HepG2 (cell line): ENCODE measurements around the gene KCNAB1. TPM values are rescaled to one million over a fixed set of nuclear protein-coding genes. Genes with fewer than 3 reads are reported as not detected.

Source experiments
- ATAC-seq: fragments of 200-7000 bp; cut with Tn5 transposase; 3 replicates; pipeline ENCODE4 v1.9.1; 2020; ENCODE audit warnings: mild to moderate bottlenecking, moderate library complexity
- BruUV-seq: library from RNA; stranded (reverse); fragments of 400-500 nt; replicated peaks from 2 replicates; lab custom pipeline; 2021; lab: Mats Ljungman, UMichigan
- CTCF ChIA-PET: fragments of 300-600 bp; formaldehyde crosslinking; extraction: SDS; loops from one replicate; lab custom pipeline; 2021; ENCODE audit warnings: low total read pairs, inconsistent platforms, low intra/inter-chr PET ratio; lab: Yijun Ruan, JAX
- POLR2A ChIA-PET: fragments of 350-600 bp; sonication (Branson Sonifier 250); formaldehyde crosslinking; loops from one replicate; lab custom pipeline; 2020; ENCODE audit warnings: antibody characterized with exemption, inconsistent platforms; lab: Yijun Ruan, JAX
- DNase-seq: peaks from one replicate; pipeline ENCODE4 v3.0.0-alpha.2; 2015; ENCODE audit warnings: low spot score
- FAIRE-seq: peaks from 3 replicates; lab custom pipeline; 2011; peaks lifted over from hg19 to GRCh38; lab: Jason Lieb, UNC
- H2AFZ ChIP-seq: one replicate; pipeline ENCODE4 v1.6.1; 2011; ENCODE audit warnings: low read length, inconsistent platforms
- H3K27ac ChIP-seq: fragments of 300-600 bp; 3 replicates; pipeline ENCODE4 v1.8.0; 2011; ENCODE audit warnings: mixed run types, mild to moderate bottlenecking, mixed read lengths, low read length, inconsistent platforms; ENCODE audit not compliant: insufficient read depth; ENCODE audit errors: extremely low read length
- H3K27me3 ChIP-seq, 2 experiments: fragments of 200-600 bp in 1 of 2; 2 replicates in 1 of 2; 3 replicates in 1 of 2; pipeline versions ENCODE4 v1.6.0 to v1.8.0; 2011; ENCODE audit warnings: low read length in 2 of 2, mild to moderate bottlenecking in 2 of 2, moderate library complexity in 2 of 2, inconsistent platforms in 1 of 2; ENCODE audit not compliant: insufficient read depth in 2 of 2, control insufficient read depth in 1 of 2
- H3K36me3 ChIP-seq, 2 experiments: fragments of 200-600 bp in 1 of 2; replicated peaks in 1 of 2; 2 replicates in 1 of 2; 3 replicates in 1 of 2; pipeline versions ENCODE4 v1.5.1 to v1.8.0; 2011; ENCODE audit warnings: low read length in 2 of 2, inconsistent platforms in 1 of 2; ENCODE audit not compliant: insufficient read depth in 2 of 2, control insufficient read depth in 1 of 2
- H3K4me1 ChIP-seq: 2 replicates; pipeline ENCODE4 v1.5.1; 2012; ENCODE audit warnings: low read length, inconsistent platforms; ENCODE audit not compliant: insufficient read depth
- H3K4me2 ChIP-seq: 2 replicates; pipeline ENCODE4 v1.6.0; 2011; ENCODE audit warnings: low read depth, low read length, inconsistent platforms
- H3K4me3 ChIP-seq, 3 experiments: fragments of 200-600 bp in 1 of 3; sonication (generic), shearing (Covaris generic) in 1 of 3; replicated peaks in 1 of 3; 2 replicates each; pipeline ENCODE4 v1.5.1; 2011 to 2016; ENCODE audit warnings: low read length in 3 of 3, inconsistent platforms in 2 of 3, low read depth in 2 of 3, mild to moderate bottlenecking in 2 of 3, control low read depth in 1 of 3, mixed read lengths in 1 of 3; ENCODE audit not compliant: insufficient read depth in 1 of 3
- H3K79me2 ChIP-seq: one replicate; pipeline ENCODE4 v1.6.1; 2011; ENCODE audit warnings: low read length, inconsistent platforms; ENCODE audit not compliant: insufficient read depth
- H3K9ac ChIP-seq: 2 replicates; pipeline ENCODE4 v1.6.0; 2011; ENCODE audit warnings: mild to moderate bottlenecking, low read depth, low read length, inconsistent platforms; ENCODE audit not compliant: insufficient read depth
- H3K9me3 ChIP-seq: 2 replicates; pipeline ENCODE4 v1.5.1; 2012; ENCODE audit warnings: mild to moderate bottlenecking, low read length
- H4K20me1 ChIP-seq: 2 replicates; pipeline ENCODE4 v1.6.0; 2011; ENCODE audit warnings: inconsistent platforms, mild to moderate bottlenecking, low read length, moderate library complexity; ENCODE audit not compliant: insufficient read depth
- CBFB ChIP-seq: sonication (generic); formaldehyde crosslinking; IDR thresholded peaks from 2 replicates; pipeline ENCODE4 v1.4.0; 2020; ENCODE audit warnings: missing genetic modification reagents
- DR1 ChIP-seq: sonication (generic); formaldehyde crosslinking; IDR thresholded peaks from 2 replicates; pipeline ENCODE4 v1.8.0; 2021; ENCODE audit warnings: mild to moderate bottlenecking, missing genetic modification reagents, inconsistent platforms
- MAFK ChIP-seq, 2 experiments: IDR thresholded peaks in 1 of 2; conservative IDR thresholded peaks in 1 of 2; 2 replicates each; pipeline ENCODE4 v1.6.1; 2011; ENCODE audit warnings: improper control_type of control experiment in 2 of 2, low read length in 2 of 2
- POLR2G ChIP-seq: fragments of 200-400 bp; formaldehyde crosslinking; IDR thresholded peaks from 2 replicates; pipeline ENCODE4 v1.6.1; 2018; ENCODE audit warnings: mild to moderate bottlenecking, low read depth, low read length, moderate library complexity
- REL ChIP-seq: sonication (generic); formaldehyde crosslinking; conservative IDR thresholded peaks from 2 replicates; pipeline ENCODE4 v1.8.0; 2022; ENCODE audit warnings: mild to moderate bottlenecking, missing genetic modification reagents, moderate library complexity
- SIX4 ChIP-seq: sonication (generic); formaldehyde crosslinking; IDR thresholded peaks from 2 replicates; pipeline ENCODE4 v1.4.0; 2020; ENCODE audit warnings: missing genetic modification reagents
- TAF15 ChIP-seq: fragments of 200-400 bp; formaldehyde crosslinking; IDR thresholded peaks from one replicate; pipeline ENCODE4 v1.6.1; 2018; ENCODE audit warnings: mild to moderate bottlenecking, low read depth, low read length; ENCODE audit not compliant: poor library complexity, severe bottlenecking
- ZNF20 ChIP-seq: sonication (generic); formaldehyde crosslinking; IDR thresholded peaks from 2 replicates; pipeline ENCODE4 v1.4.0; 2020; ENCODE audit warnings: mild to moderate bottlenecking, moderate library complexity, missing genetic modification reagents
- ZNF337 ChIP-seq: sonication (generic); formaldehyde crosslinking; IDR thresholded peaks from 2 replicates; pipeline ENCODE4 v1.5.1; 2020; ENCODE audit warnings: missing genetic modification reagents, low read depth, mild to moderate bottlenecking, borderline replicate concordance
- ZNF558 ChIP-seq: sonication (generic); formaldehyde crosslinking; IDR thresholded peaks from 2 replicates; pipeline ENCODE4 v1.9.0; 2022; ENCODE audit warnings: mild to moderate bottlenecking, missing genetic modification reagents, borderline replicate concordance
- ZNF724P ChIP-seq: sonication (generic); formaldehyde crosslinking; IDR thresholded peaks from 2 replicates; pipeline ENCODE4 v1.8.0; 2022; ENCODE audit warnings: missing genetic modification reagents, borderline replicate concordance
- ZNF782 ChIP-seq: sonication (generic); formaldehyde crosslinking; IDR thresholded peaks from 2 replicates; pipeline ENCODE4 v1.4.0; 2020; ENCODE audit warnings: missing genetic modification reagents, mild to moderate bottlenecking, borderline replicate concordance
- WGBS: methylation state at CpG from one replicate; pipeline ENCODE4 v1.1.6; 2017; ENCODE audit warnings: low lambda C conversion rate; 5-methylcytosine and 5-hydroxymethylcytosine counted together
- in situ Hi-C: cut with HindIII; loops from 2 replicates; pipeline ENCODE4 v1.10.0; 2017; ENCODE audit warnings: low pct_unique_long_range_greater_than_20kb; ENCODE audit not compliant: extremely low pct_ligation_motif_present
- intact Hi-C: fragments of 100-400 bp; cut with micrococcal nuclease; formaldehyde crosslinking; loops from one replicate; pipeline ENCODE4 v1.10.0; 2022; ENCODE audit not compliant: unreplicated experiment
- polyA plus RNA-seq, 8 experiments: library from polyadenylated mRNA; depleted of rRNA in 3 of 8; stranded (reverse) in 7 of 8; unstranded in 1 of 8; fragments of >200 nt; fragmentation: Illumina TruSeq in 4 of 8; extraction: Trizol in 4 of 8; gene quantifications; 2 replicates each; pipeline versions ENCODE4 v1.2.1 to v1.2.3, GENCODE V29; 2011 to 2016; ENCODE audit warnings: low read depth in 4 of 8, missing spikeins in 1 of 8, mixed read lengths in 1 of 8; ENCODE audit not compliant: insufficient read depth in 1 of 8
- total RNA-seq, 5 experiments: library from RNA; depleted of rRNA; stranded (reverse); fragments of >200 nt; fragmentation: Illumina TruSeq; extraction: Trizol; gene quantifications; 2 replicates each; pipeline ENCODE4 v1.2.3, GENCODE V29; 2016; ENCODE audit warnings: low read depth in 1 of 5

Gene KCNAB1
- total and polyA plus RNA-seq, 2 of the 13 experiments (the other 11 are each of a cell fraction or from before 2014, with no cell fraction given), result not detected

GRCh38 chr3:156582532-156583183 is 462.3 kb downstream of the KCNAB1 start:
- no peak for FAIRE-seq
- POLR2A ChIA-PET, result no interaction called here
- no peak overlapping the region for H3K4me3 ChIP-seq
- H2AFZ ChIP-seq, result no peak overlapping the region
- H3K9ac ChIP-seq, result no peak overlapping the region
- in situ Hi-C loops (no loop called here), intact Hi-C loops (no loop called here)
- H3K27ac ChIP-seq, result no peak overlapping the region
- H3K79me2 ChIP-seq, result no peaks in the 10 kb centered on the region
- WGBS, result 37% methylated on average over 4 of the region's 4 CpGs
- H3K9me3 ChIP-seq, result no peaks in the 10 kb centered on the region
- peaks cover 11% of the 10 kb centered on the region; the same call in 1 of the 2 replicates for H3K4me1 ChIP-seq
- DNase-seq, result no peak
- TF ChIP-seq ZNF20 (CRISPR knock-in tag) (no peak), ZNF724P (no peak), ZNF782 (no peak), POLR2G (no peak), SIX4 (CRISPR knock-in tag) (no peak), DR1 (CRISPR knock-in tag) (no peak), ZNF558 (CRISPR knock-in tag) (no peak), CBFB (CRISPR knock-in tag) (no peak), MAFK (conservative IDR thresholded peaks at IDR 0.05 in 1 of 2, IDR thresholded peaks at IDR 0.05 in 1 of 2; ENCODE audit: low read length in 2 of 2) (no peak), TAF15 (no peak), ZNF337 (CRISPR knock-in tag) (no peak), REL (CRISPR knock-in tag) (no peak)
- no peaks in the 10 kb centered on the region for H3K27me3 ChIP-seq
- ATAC-seq, result no peak
- no peaks in the 10 kb centered on the region for H4K20me1 ChIP-seq
- no peak overlapping the region for H3K4me2 ChIP-seq
- no TSS peak for BruUV-seq
- no peaks in the 10 kb centered on the region for H3K36me3 ChIP-seq
- CTCF ChIA-PET, result no interaction called here
